Neural cell (in vitro differentiated cells): ENCODE measurements around the gene SCUBE1. TPM values are rescaled to one million over a fixed set of nuclear protein-coding genes. Genes with fewer than 3 reads are reported as not detected.

Source experiments
- H2AFZ ChIP-seq: fragments of 200-600, 300-800 bp; sonication (generic), shearing (Covaris generic); 2 replicates; pipeline ENCODE4 v1.6.0; 2014; ENCODE audit warnings: low read depth, mild to moderate bottlenecking, antibody characterized with exemption, low read length, moderate library complexity
- H3F3A ChIP-seq: fragments of 200-600 bp; shearing (Covaris generic); 2 replicates; pipeline ENCODE4 v1.6.1; 2016; ENCODE audit warnings: mild to moderate bottlenecking, moderate library complexity, mixed read lengths, antibody characterized with exemption, low read length; ENCODE audit not compliant: insufficient read depth, poor library complexity, severe bottlenecking
- H3K27ac ChIP-seq: fragments of 200-600, 300-800 bp; sonication (generic), shearing (Covaris generic); 2 replicates; pipeline ENCODE4 v1.5.1; 2014; ENCODE audit warnings: mild to moderate bottlenecking, low read length, moderate library complexity
- H3K27me3 ChIP-seq: fragments of 300-800, 200-600 bp; sonication (generic), shearing (Covaris generic); 2 replicates; pipeline ENCODE4 v1.6.0; 2014; ENCODE audit warnings: mild to moderate bottlenecking, low read depth, low read length, moderate library complexity; ENCODE audit not compliant: insufficient read depth
- H3K36me3 ChIP-seq: fragments of 300-800, 200-600 bp; sonication (generic), shearing (Covaris generic); 2 replicates; pipeline ENCODE4 v1.5.1; 2014; ENCODE audit warnings: mild to moderate bottlenecking, antibody characterized with exemption, low read length, moderate library complexity; ENCODE audit not compliant: insufficient read depth
- H3K4me2 ChIP-seq: fragments of 300-800, 200-600 bp; sonication (generic), shearing (Covaris generic); 2 replicates; pipeline ENCODE4 v1.6.0; 2014; ENCODE audit warnings: mild to moderate bottlenecking, low read length
- H3K4me3 ChIP-seq: fragments of 300-800, 200-600 bp; sonication (generic), shearing (Covaris generic); 2 replicates; pipeline ENCODE4 v1.5.1; 2014; ENCODE audit warnings: mild to moderate bottlenecking, low read length, moderate library complexity
- H3K79me2 ChIP-seq: fragments of 200-600 bp; shearing (Covaris generic); replicated peaks from 2 replicates; pipeline ENCODE4 v1.6.0; 2014; ENCODE audit warnings: mild to moderate bottlenecking, low read length, moderate library complexity; ENCODE audit not compliant: insufficient read depth
- H3K9ac ChIP-seq: fragments of 300-800, 200-600 bp; sonication (generic), shearing (Covaris generic); 2 replicates; pipeline ENCODE4 v1.6.1; 2016; ENCODE audit warnings: mild to moderate bottlenecking, low read length, mixed read lengths
- H3K9me2 ChIP-seq: fragments of 200-600 bp; shearing (Covaris generic); 2 replicates; pipeline ENCODE4 v1.6.1; 2016; ENCODE audit warnings: mild to moderate bottlenecking, low read length, mixed read lengths; ENCODE audit not compliant: insufficient read depth
- H3K9me3 ChIP-seq: fragments of 200-600, 300-800 bp; sonication (generic), shearing (Covaris generic); 2 replicates; pipeline ENCODE4 v1.6.1; 2016; ENCODE audit warnings: mild to moderate bottlenecking, mixed run types, low read length, moderate library complexity, mixed read lengths
- H4K20me1 ChIP-seq: fragments of 200-600 bp; shearing (Covaris generic); 2 replicates; pipeline ENCODE4 v1.6.1; 2016; ENCODE audit warnings: mild to moderate bottlenecking, mixed run types; ENCODE audit not compliant: insufficient read depth
- CTCF ChIP-seq: fragments of 450-650 bp; IDR thresholded peaks from 2 replicates; pipeline ENCODE4 v1.5.1; 2014; ENCODE audit warnings: antibody characterized with exemption, mild to moderate bottlenecking, moderate library complexity; ENCODE audit not compliant: poor library complexity, severe bottlenecking
- EP300 ChIP-seq: fragments of 450-650 bp; conservative IDR thresholded peaks from 2 replicates; pipeline ENCODE4 v1.6.1; 2014; ENCODE audit warnings: antibody characterized with exemption, mild to moderate bottlenecking, moderate library complexity; ENCODE audit not compliant: poor library complexity, severe bottlenecking
- EZH2 ChIP-seq: fragments of 200-600, 300-800 bp; shearing (Covaris generic), sonication (generic); IDR thresholded peaks from 2 replicates; pipeline ENCODE4 v1.6.1; 2014; ENCODE audit warnings: antibody characterized with exemption, low read length, borderline replicate concordance, mild to moderate bottlenecking; ENCODE audit not compliant: insufficient read depth, poor library complexity, severe bottlenecking
- MXI1 ChIP-seq: fragments of 450-650 bp; conservative IDR thresholded peaks from 2 replicates; pipeline ENCODE4 v1.6.1; 2014; ENCODE audit warnings: antibody characterized with exemption, mild to moderate bottlenecking; ENCODE audit not compliant: poor library complexity, severe bottlenecking
- POLR2AphosphoS5 ChIP-seq: IDR thresholded peaks from 2 replicates; pipeline ENCODE4 v1.6.1; 2012
- RAD21 ChIP-seq: fragments of 450-650 bp; conservative IDR thresholded peaks from 2 replicates; pipeline ENCODE4 v1.6.1; 2014; ENCODE audit warnings: antibody characterized with exemption, mild to moderate bottlenecking, moderate library complexity
- SMC3 ChIP-seq: fragments of 450-650 bp; conservative IDR thresholded peaks from 2 replicates; pipeline ENCODE4 v1.6.1; 2014; ENCODE audit warnings: antibody characterized with exemption, mild to moderate bottlenecking, moderate library complexity; ENCODE audit not compliant: poor library complexity
- TAF1 ChIP-seq: IDR thresholded peaks from 2 replicates; pipeline ENCODE4 v1.6.1; 2012; ENCODE audit warnings: low read depth
- polyA plus RNA-seq: library from polyadenylated mRNA; depleted of rRNA; stranded (reverse); fragments of >200 nt; gene quantifications from 2 replicates; pipeline ENCODE4 v1.2.3, GENCODE V29; 2014
- TF ChIP-seq, protein P1 (sequence below): IDR thresholded peaks from 2 replicates; pipeline ENCODE4 v1.6.1; 2012; ENCODE audit warnings: borderline replicate concordance

The SCUBE1 gene
- polyA plus RNA-seq, 1 donor from 2014 or later: 8.4 TPM

DNA sequence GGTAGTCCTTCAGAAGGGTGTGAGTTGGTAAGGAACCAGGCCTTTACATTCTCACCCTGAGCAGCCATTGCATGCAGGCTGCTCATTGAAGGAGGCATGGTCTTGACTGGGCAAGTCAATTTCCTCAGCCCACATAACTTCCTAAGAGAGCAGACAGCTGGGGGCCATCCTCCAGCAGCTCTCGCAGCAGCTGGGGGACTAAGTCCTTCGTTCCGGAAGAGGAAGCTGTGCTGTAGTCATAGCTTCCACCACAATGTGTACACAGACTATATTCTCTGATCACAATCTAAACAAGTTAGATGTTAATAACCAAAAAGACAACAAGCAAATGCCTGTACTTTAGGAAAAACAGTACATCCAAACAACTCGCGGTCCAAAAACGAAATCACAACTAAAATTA is 38.5 kb upstream of the SCUBE1 start:
- TF ChIP-seq EZH2 (no peak), MXI1 (no peak), POLR2AphosphoS5 (no peak), SMC3 (no peak), TAF1 (no peak), CTCF (no peak), EP300 (no peak)
- no peak overlapping the region for H2AFZ ChIP-seq
- no peaks in the 10 kb centered on the region for H3K9me3 ChIP-seq
- no peaks in the 10 kb centered on the region for H3K27me3 ChIP-seq
- no peaks in the 10 kb centered on the region for H3K79me2 ChIP-seq
- H3K4me3 ChIP-seq: no peak overlapping the region
- no peaks in the 10 kb centered on the region for H3K36me3 ChIP-seq
- H3K27ac ChIP-seq: no peak overlapping the region
- no peaks in the 10 kb centered on the region for H3K9me2 ChIP-seq
- H3K9ac ChIP-seq: no peak overlapping the region
- no peaks in the 10 kb centered on the region for H4K20me1 ChIP-seq
- H3F3A ChIP-seq: no peaks in the 10 kb centered on the region
- no peak overlapping the region for H3K4me2 ChIP-seq

DNA sequence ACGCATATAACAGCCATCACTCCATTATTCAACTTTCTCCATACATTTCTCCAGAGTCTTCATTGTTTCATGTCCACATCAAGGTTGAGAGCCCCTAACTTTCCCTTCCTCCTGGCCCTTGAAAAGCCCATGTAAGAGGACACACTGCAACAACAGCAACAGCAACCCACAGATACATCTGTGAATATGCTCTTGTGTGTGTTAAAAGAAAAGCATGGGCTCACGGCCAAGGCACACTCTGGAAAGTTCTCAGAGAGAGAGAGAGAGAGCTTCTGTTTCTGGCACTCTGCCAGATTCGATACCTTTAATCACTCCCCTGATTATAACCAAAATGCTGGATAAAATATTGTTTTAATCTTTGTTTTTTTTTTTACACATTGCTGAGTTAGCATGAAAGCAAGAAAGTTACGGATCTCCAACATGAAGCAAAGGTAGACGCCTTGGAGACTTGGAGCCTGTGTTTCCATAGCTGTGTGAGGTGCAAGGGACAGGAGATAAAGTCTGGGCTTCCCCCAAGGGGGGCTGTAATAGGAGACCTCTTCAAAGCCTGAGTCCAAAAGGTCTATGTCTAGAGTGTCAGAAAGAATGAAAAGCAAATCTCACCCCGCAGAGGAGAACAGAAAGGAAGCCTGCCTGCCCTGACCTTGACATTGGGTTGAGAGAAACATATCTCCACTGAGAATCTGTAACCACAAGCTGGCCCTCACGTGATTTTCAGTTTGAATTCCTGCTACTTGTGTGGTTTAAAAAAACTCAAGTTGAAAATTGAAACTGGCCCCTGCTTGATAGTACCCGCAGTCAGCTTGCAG is 34.9 kb upstream of the SCUBE1 start:
- no peak overlapping the region for H3K9ac ChIP-seq
- H3K79me2 ChIP-seq: no peaks in the 10 kb centered on the region
- no peaks in the 10 kb centered on the region for H3F3A ChIP-seq
- H3K36me3 ChIP-seq: no peaks in the 10 kb centered on the region
- TF ChIP-seq TAF1: no peak
- no peak for TF ChIP-seq EZH2
- TF ChIP-seq EP300: no peak
- TF ChIP-seq CTCF: no peak
- TF ChIP-seq POLR2AphosphoS5: no peak
- TF ChIP-seq, protein P1, sequence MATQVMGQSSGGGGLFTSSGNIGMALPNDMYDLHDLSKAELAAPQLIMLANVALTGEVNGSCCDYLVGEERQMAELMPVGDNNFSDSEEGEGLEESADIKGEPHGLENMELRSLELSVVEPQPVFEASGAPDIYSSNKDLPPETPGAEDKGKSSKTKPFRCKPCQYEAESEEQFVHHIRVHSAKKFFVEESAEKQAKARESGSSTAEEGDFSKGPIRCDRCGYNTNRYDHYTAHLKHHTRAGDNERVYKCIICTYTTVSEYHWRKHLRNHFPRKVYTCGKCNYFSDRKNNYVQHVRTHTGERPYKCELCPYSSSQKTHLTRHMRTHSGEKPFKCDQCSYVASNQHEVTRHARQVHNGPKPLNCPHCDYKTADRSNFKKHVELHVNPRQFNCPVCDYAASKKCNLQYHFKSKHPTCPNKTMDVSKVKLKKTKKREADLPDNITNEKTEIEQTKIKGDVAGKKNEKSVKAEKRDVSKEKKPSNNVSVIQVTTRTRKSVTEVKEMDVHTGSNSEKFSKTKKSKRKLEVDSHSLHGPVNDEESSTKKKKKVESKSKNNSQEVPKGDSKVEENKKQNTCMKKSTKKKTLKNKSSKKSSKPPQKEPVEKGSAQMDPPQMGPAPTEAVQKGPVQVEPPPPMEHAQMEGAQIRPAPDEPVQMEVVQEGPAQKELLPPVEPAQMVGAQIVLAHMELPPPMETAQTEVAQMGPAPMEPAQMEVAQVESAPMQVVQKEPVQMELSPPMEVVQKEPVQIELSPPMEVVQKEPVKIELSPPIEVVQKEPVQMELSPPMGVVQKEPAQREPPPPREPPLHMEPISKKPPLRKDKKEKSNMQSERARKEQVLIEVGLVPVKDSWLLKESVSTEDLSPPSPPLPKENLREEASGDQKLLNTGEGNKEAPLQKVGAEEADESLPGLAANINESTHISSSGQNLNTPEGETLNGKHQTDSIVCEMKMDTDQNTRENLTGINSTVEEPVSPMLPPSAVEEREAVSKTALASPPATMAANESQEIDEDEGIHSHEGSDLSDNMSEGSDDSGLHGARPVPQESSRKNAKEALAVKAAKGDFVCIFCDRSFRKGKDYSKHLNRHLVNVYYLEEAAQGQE: no peak
- no peak for TF ChIP-seq RAD21
- TF ChIP-seq MXI1: no peak
- no peak for TF ChIP-seq SMC3
- H2AFZ ChIP-seq: no peak overlapping the region
- H3K9me2 ChIP-seq: no peaks in the 10 kb centered on the region
- H3K4me2 ChIP-seq: no peak overlapping the region
- H3K27ac ChIP-seq: no peak overlapping the region
- no peak overlapping the region for H3K4me3 ChIP-seq
- H3K9me3 ChIP-seq: no peaks in the 10 kb centered on the region
- H4K20me1 ChIP-seq: no peaks in the 10 kb centered on the region
- no peaks in the 10 kb centered on the region for H3K27me3 ChIP-seq
